Stimulated activated CD4-positive, alpha-beta T cell treated with anti-CD3 and anti-CD28 coated beads, Interleukin-12 subunit alpha, Interleukin-12 subunit beta, amount 100 ng/mL, for 24 hours (primary cell): ENCODE results near the gene AMY2B.
"Not testable (repeated sequence)": the region's sequence is repeated elsewhere in the genome, so short reads cannot be mapped to it uniquely, and the experiment has no call there.

Experiments
- DNase-seq, 2 experiments: peaks; one replicate each; pipeline ENCODE4 v3.0.0-alpha.2; 2020; ENCODE audit warnings: low read depth in 2 of 2

Gene AMY2B

DNA sequence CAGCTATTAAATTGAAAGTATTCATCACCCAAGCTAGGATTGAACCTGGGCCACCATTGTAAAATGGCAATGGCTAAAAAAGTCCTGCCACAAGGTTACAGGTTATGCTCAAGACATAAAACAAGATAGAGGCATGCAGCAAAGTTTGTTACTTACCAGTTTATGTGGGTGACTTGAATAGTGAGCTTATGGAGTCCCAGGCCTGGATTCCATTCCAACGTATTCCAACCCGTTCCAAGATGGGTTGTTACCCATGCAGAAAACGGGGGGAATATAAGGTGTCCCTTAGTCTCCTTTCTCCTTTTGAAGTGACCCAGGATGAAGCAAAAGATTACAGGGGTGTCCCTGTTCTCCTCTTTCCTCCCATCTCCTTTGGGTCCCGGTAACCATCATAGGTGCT lies 56.0 kb downstream of the AMY2B start:
- DNase-seq = not testable (repeated sequence)
